ENCODE measurements around the gene NAGS. TPM values are rescaled to one million over a fixed set of nuclear protein-coding genes. Genes with fewer than 3 reads are reported as not detected.

NAGS gene
- total RNA-seq, 4 donors from 2014 or later: 0.84 to 7.2 (median 1.8) TPM

DNA sequence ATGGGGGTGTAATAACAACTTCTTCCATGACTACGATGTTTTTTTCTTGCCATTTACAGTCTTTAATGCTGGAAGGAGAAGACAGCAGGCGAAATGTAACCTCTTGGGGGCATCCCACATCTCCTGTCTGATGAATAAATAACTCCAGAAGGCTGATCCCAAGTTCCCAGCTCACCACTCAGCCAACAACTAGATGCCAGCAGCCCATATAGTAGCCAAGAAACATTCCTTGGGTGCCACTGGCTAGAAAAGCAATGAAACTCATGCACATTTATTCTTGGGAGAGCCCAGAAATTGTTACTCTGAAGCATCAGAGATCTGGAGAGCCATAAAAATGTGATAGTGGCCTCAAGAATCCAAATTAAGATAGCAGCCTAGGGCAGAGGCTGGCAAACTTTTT, 33.0 kb downstream of the NAGS start:
- 87 to 89% methylated on average over 2 of the region's 2 CpGs for WGBS, 2 donors
- Histone ChIP-seq H3K4me1 (peaks cover 0 to 18% (median 0%) of the 10 kb centered on the region in 4 donors), H3K27me3 (no peaks in the 10 kb centered on the region), H3K36me3 (peaks cover 6 to 50% (median 19%) of the 10 kb centered on the region in 3 donors), H3K9me3 (no peaks in the 10 kb centered on the region), H3K4me3 (no peak overlapping the region), H3K27ac (no peak overlapping the region)
- DNase-seq (ENCODE audit: low spot score in 2 of 2): no peak
- TF ChIP-seq EP300 (IDR thresholded peaks at IDR 0.05): no peak
- TF ChIP-seq, protein P1, sequence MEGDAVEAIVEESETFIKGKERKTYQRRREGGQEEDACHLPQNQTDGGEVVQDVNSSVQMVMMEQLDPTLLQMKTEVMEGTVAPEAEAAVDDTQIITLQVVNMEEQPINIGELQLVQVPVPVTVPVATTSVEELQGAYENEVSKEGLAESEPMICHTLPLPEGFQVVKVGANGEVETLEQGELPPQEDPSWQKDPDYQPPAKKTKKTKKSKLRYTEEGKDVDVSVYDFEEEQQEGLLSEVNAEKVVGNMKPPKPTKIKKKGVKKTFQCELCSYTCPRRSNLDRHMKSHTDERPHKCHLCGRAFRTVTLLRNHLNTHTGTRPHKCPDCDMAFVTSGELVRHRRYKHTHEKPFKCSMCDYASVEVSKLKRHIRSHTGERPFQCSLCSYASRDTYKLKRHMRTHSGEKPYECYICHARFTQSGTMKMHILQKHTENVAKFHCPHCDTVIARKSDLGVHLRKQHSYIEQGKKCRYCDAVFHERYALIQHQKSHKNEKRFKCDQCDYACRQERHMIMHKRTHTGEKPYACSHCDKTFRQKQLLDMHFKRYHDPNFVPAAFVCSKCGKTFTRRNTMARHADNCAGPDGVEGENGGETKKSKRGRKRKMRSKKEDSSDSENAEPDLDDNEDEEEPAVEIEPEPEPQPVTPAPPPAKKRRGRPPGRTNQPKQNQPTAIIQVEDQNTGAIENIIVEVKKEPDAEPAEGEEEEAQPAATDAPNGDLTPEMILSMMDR (IDR thresholded peaks at IDR 0.05): no peak

DNA sequence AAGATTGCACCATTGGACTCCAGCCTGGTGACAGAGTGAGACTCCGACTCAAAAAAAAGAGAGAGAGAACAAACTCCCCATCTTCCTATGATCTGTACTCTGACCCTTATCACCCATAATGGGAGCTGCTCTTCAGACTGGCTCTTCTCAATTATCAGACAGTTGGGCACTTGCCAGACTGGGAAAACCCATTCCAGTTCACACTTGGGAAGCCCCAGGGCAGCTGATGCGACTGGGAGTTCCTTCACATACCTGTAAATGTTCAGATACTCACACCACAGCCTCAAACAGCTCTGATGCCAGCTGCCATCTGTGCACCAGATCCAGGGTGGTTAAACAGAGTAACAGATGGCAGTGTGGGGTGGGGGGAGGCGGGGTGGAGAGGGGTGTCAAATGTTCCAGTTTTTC, 34.2 kb downstream of the NAGS start:
- 82 to 94% methylated on average over 3 of the region's 3 CpGs for WGBS, 2 donors
- DNase-seq (ENCODE audit: low spot score in 2 of 2): no peak
- no peaks in the 10 kb centered on the region for H3K9me3 ChIP-seq
- no peaks in the 10 kb centered on the region for H3K27me3 ChIP-seq
- TF ChIP-seq, protein P1 (IDR thresholded peaks at IDR 0.05): no peak
- TF ChIP-seq POLR2A (IDR thresholded peaks at IDR 0.05): no peak
- TF ChIP-seq EP300 (IDR thresholded peaks at IDR 0.05): no peak
- peaks cover 6 to 40% (median 19%) of the 10 kb centered on the region in 3 donors for H3K36me3 ChIP-seq
- no peak overlapping the region for H3K4me3 ChIP-seq
- H3K4me1 ChIP-seq: peaks cover 0 to 25% (median 3%) of the 10 kb centered on the region in 4 donors
- H3K27ac ChIP-seq: no peak overlapping the region

DNA sequence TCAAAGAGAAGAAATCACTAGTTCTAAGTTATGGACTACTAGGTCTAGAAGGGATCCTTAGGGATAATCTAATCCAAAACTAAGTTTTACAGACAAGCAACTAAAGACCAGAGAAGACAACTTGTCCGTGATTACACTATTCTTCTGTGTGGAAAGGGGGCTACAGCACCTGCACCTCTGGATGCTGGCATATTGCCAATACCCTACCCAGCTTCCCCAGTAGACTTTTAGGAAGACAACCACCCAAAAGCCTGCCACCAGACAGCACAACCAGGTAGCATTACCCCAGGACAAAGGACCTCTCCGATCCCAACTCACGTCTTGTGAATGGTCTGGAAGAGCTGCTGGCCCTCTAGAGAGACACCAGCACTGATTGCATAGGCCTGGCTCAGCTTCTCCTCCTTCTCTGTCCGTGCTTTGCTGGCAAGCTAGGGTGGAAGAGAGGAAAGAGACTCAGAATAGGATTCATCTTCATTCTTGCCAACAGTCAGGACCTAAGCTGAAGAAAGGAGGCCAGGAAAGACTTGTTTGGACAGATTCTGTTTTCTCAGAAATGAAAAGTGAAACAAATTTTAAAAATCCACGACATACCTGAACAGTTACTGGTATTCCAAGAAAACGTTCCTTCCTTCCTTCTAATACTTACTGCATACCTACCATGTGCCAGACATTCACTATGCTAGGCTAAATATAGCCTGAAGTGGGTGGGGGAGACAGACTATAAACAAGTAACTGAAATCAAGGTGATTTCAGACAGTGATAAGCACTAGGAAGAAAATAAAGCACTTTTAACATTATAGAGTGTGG, 35.6 kb downstream of the NAGS start:
- H3K4me3 ChIP-seq: no peak overlapping the region
- TF ChIP-seq, protein P1 (IDR thresholded peaks at IDR 0.05): no peak
- no peak for TF ChIP-seq POLR2A (IDR thresholded peaks at IDR 0.05)
- no peak for TF ChIP-seq EP300 (IDR thresholded peaks at IDR 0.05)
- 75% methylated on average over 6 of the region's 6 CpGs for WGBS, 2 donors
- H3K9me3 ChIP-seq: no peaks in the 10 kb centered on the region
- no peaks in the 10 kb centered on the region for H3K27me3 ChIP-seq
- peaks cover 6 to 31% (median 14%) of the 10 kb centered on the region in 3 donors for H3K36me3 ChIP-seq
- no peak overlapping the region for H3K27ac ChIP-seq
- DNase-seq (ENCODE audit: low spot score in 2 of 2): no peak
- peaks cover 0 to 31% (median 7%) of the 10 kb centered on the region in 4 donors for H3K4me1 ChIP-seq

DNA sequence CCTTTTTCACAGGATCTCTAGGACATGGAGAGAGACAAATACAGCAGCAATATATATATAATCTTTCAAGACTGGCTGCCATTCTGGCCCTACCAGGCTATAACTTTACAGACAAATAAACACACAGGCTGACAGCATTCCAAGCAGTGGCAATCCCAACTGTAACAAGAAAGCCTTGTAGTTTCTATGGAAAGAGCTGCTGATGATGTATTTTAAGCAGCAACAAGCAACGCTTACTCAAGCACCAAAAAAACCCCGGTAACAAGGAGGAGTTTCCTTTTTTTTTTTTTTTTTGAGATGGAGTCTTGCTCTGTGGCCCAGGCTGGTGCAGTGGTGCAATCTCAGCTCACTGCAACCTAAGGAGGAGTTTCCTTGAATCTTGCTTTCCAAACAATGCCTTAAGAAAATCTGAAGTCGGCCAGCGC, 38.9 kb downstream of the NAGS start:
- peak overlapping the region in 2 of 4 donors; percentile 7 to 36 for H3K27ac ChIP-seq
- DNase-seq (ENCODE audit: low spot score in 2 of 2): no peak
- H3K36me3 ChIP-seq: peaks cover 0 to 22% (median 0%) of the 10 kb centered on the region in 3 donors
- TF ChIP-seq POLR2A (IDR thresholded peaks at IDR 0.05): no peak
- no peak for TF ChIP-seq EP300 (IDR thresholded peaks at IDR 0.05)
- TF ChIP-seq, protein P1 (IDR thresholded peaks at IDR 0.05): no peak
- no peak overlapping the region for H3K4me3 ChIP-seq
- no peaks in the 10 kb centered on the region for H3K9me3 ChIP-seq
- peaks cover 0 to 31% (median 8%) of the 10 kb centered on the region in 4 donors for H3K4me1 ChIP-seq
- 44 to 50% methylated on average over 4 of the region's 4 CpGs for WGBS, 2 donors
- no peaks in the 10 kb centered on the region for H3K27me3 ChIP-seq

DNA sequence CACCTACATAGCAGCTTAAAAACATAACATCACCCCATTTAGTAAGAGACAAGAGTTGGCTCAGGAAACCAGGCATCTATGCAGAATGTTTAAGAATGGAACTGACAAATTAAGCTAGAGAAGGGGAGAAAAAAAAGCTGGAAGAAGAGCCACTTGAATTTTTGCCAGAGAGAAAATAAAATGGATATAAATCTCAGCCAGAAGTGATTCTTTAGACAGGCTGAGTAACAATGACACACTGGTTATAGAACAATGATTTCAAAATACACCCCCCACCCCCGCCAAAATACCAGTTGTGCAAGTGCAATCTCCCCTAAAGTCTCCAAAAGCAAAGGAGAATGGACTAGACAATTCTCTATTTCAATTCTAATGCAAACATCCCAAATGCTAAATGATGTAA, 39.6 kb downstream of the NAGS start:
- WGBS, 2 donors: 48 to 55% methylated on average over 1 of the region's 1 CpG
- Histone ChIP-seq H3K27me3 (no peaks in the 10 kb centered on the region), H3K27ac (peak overlapping the region in 1 of 4 donors; percentile 16), H3K4me3 (no peak overlapping the region), H3K9me3 (no peaks in the 10 kb centered on the region), H3K36me3 (peaks cover 0 to 22% (median 0%) of the 10 kb centered on the region in 3 donors), H3K4me1 (peaks cover 0 to 31% (median 8%) of the 10 kb centered on the region in 4 donors)
- no peak for DNase-seq (ENCODE audit: low spot score in 2 of 2)
- no peak for TF ChIP-seq POLR2A (IDR thresholded peaks at IDR 0.05)
- no peak for TF ChIP-seq EP300 (IDR thresholded peaks at IDR 0.05)
- TF ChIP-seq, protein P1 (IDR thresholded peaks at IDR 0.05): no peak
